Spleen (tissue), 11 donors: ENCODE results near the gene BCO2. TPM values are rescaled to one million over a fixed set of nuclear protein-coding genes. Genes with fewer than 3 reads are reported as not detected.

ENCODE experiments used
- DNase-seq: peaks from one replicate; pipeline ENCODE4 v3.0.0-alpha.2; 2020
- H3K27ac ChIP-seq, 8 donors: fragments of 200-600 bp; sonication (generic) in 7 of 8; 1 replicate in 4 of 8; 2 replicates in 4 of 8; pipeline versions ENCODE4 v1.5.0 to v1.8.0; 2016 to 2021; ENCODE audit warnings: inconsistent platforms in 4 of 8, mild to moderate bottlenecking in 4 of 8, moderate library complexity in 1 of 8
- H3K27me3 ChIP-seq, 7 donors: fragments of 200-600 bp; sonication (generic) in 6 of 7; replicated peaks in 1 of 7; 1 replicate in 4 of 7; 2 replicates in 3 of 7; pipeline versions ENCODE4 v1.5.0 to v1.8.0; 2016 to 2021; ENCODE audit warnings: inconsistent platforms in 3 of 7, mild to moderate bottlenecking in 1 of 7
- H3K36me3 ChIP-seq, 6 donors: fragments of 200-600 bp; sonication (generic) in 5 of 6; 1 replicate in 4 of 6; 2 replicates in 2 of 6; pipeline versions ENCODE4 v1.5.0 to v1.8.0; 2016 to 2021; ENCODE audit warnings: inconsistent platforms in 2 of 6
- H3K4me1 ChIP-seq, 6 donors: fragments of 200-600 bp; sonication (generic) in 5 of 6; 1 replicate in 3 of 6; 2 replicates in 3 of 6; pipeline versions ENCODE4 v1.5.0 to v1.8.0; 2016 to 2021; ENCODE audit warnings: inconsistent platforms in 3 of 6
- H3K4me3 ChIP-seq, 8 donors: fragments of 200-600 bp; sonication (generic) in 7 of 8; 1 replicate in 4 of 8; 2 replicates in 4 of 8; pipeline versions ENCODE4 v1.5.0 to v1.8.0; 2016 to 2021; ENCODE audit warnings: inconsistent platforms in 4 of 8, mild to moderate bottlenecking in 4 of 8, moderate library complexity in 2 of 8
- H3K9me3 ChIP-seq, 8 donors: fragments of 200-600 bp; sonication (generic) in 7 of 8; 1 replicate in 4 of 8; 2 replicates in 4 of 8; pipeline versions ENCODE4 v1.5.0 to v1.8.0; 2016 to 2021; ENCODE audit warnings: inconsistent platforms in 4 of 8
- POLR2A ChIP-seq, 3 donors: fragments of 450-650 bp; IDR thresholded peaks; one replicate each; pipeline ENCODE4 v1.5.1; 2017; ENCODE audit warnings: antibody characterized with exemption in 3 of 3, mild to moderate bottlenecking in 1 of 3
- POLR2AphosphoS5 ChIP-seq, 3 donors: sonication (generic); formaldehyde crosslinking; IDR thresholded peaks; one replicate each; pipeline ENCODE4 v1.5.1; 2017; ENCODE audit warnings: antibody characterized with exemption in 3 of 3
- WGBS, 5 donors: extraction: QIAGEN DNeasy Blood & Tissue Kit in 3 of 5; methylation state at CpG; one replicate each; pipeline versions ENCODE4 v1.1.5 to v1.1.7; 2013 to 2018; 5-methylcytosine and 5-hydroxymethylcytosine counted together
- intact Hi-C: fragments of 100-400 bp; cut with DNase I; formaldehyde crosslinking; loops from one replicate; pipeline ENCODE4 v1.15.0; 2023; ENCODE audit warnings: low total_unique reads
- polyA plus RNA-seq, 3 donors: library from polyadenylated mRNA; stranded (reverse); fragments of 200-250 nt; gene quantifications; one replicate each; pipeline ENCODE4 v1.2.1, GENCODE V29; 2013
- total RNA-seq, 7 donors: library from RNA; depleted of rRNA in 3 of 7; stranded (reverse); fragments of >200 nt in 3 of 7; fragmentation: NEBNext Ultra II Directional in 4 of 7; extraction: Animal tissue kit (Norgen Biotek cat#: 25700) in 4 of 7; gene quantifications; one replicate each; pipeline versions ENCODE4 v1.1.0 to v1.2.1, GENCODE V29; 2016 to 2021
- TF ChIP-seq, protein P1 (sequence below), 11 experiments: fragments of 200-600 bp in 7 of 11; fragments of 450-650 bp in 4 of 11; sonication (generic) in 4 of 11; IDR thresholded peaks in 8 of 11; conservative IDR thresholded peaks in 3 of 11; 1 replicate in 7 of 11; 2 replicates in 4 of 11; pipeline versions ENCODE4 v1.4.0 to v1.8.0; 2016 to 2021; ENCODE audit warnings: antibody characterized with exemption in 11 of 11, inconsistent platforms in 4 of 11, mild to moderate bottlenecking in 1 of 11
- donor health status: healthy with polysubstance abuse.
- donor health status: DM: no; HTN: no; CAD: no; lungs with moderate emphysema.
- donor health status: DM: no; HTN: no; CAD: no.
- donor health status: Bipolar disorder and iron deficiency.
- donor health status: healthy.
- donor health status: DM: no; HTN: no; CAD: no.
- donor health status: DM: yes; HTN: yes; CAD: no.

Gene BCO2
- total and polyA plus RNA-seq, 10 donors, result 1.6 to 7.8 (median 3.8) TPM

DNA sequence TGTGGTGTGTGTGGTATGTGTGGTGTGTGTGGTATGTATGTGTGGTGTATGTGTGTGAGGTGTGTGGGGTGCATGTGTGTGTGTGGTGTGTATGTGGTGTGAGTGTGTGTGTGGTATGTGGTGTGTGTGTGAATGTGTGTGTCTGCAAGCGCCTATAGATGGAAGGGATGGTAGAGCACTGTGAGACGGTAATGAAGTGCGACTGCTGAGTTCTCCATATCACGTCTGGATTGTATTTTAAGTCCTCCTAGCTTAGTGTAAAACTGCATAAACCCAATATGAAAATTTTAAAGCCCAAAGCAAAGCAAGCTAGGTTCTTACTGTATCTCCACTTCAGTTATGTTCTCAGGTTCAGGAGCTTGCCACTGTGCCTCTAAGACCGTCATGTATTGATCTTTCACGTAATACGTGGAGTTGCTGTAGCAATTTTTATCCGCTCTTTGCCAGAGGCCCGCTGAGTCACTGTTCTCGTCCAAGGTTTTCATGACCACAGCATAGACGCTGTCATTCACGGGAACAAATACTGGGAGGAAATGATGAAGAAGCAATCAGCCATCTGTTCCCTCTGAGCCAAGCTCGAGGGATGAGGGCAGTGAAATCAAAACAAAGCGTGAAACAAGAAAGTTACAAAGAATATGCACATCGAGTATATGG is 79.9 kb downstream of the BCO2 start:
- no peak for DNase-seq
- TF ChIP-seq POLR2A (IDR thresholded peaks at IDR 0.05) (no peak), POLR2AphosphoS5 (IDR thresholded peaks at IDR 0.05) (no peak)
- TF ChIP-seq, protein P1, sequence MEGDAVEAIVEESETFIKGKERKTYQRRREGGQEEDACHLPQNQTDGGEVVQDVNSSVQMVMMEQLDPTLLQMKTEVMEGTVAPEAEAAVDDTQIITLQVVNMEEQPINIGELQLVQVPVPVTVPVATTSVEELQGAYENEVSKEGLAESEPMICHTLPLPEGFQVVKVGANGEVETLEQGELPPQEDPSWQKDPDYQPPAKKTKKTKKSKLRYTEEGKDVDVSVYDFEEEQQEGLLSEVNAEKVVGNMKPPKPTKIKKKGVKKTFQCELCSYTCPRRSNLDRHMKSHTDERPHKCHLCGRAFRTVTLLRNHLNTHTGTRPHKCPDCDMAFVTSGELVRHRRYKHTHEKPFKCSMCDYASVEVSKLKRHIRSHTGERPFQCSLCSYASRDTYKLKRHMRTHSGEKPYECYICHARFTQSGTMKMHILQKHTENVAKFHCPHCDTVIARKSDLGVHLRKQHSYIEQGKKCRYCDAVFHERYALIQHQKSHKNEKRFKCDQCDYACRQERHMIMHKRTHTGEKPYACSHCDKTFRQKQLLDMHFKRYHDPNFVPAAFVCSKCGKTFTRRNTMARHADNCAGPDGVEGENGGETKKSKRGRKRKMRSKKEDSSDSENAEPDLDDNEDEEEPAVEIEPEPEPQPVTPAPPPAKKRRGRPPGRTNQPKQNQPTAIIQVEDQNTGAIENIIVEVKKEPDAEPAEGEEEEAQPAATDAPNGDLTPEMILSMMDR (IDR thresholded peaks at IDR 0.05 in 8 of 11, conservative IDR thresholded peaks at IDR 0.05 in 3 of 11), result no peak
- no peaks in the 10 kb centered on the region for H3K36me3 ChIP-seq
- intact Hi-C loops, result no loop called here
- no peaks in the 10 kb centered on the region for H3K4me1 ChIP-seq
- no peaks in the 10 kb centered on the region for H3K27me3 ChIP-seq
- 39 to 46% (median 44%) methylated on average over 15 of the region's 15 CpGs for WGBS, 5 donors
- H3K4me3 ChIP-seq, result no peak overlapping the region
- H3K9me3 ChIP-seq, result no peaks in the 10 kb centered on the region
- no peak overlapping the region for H3K27ac ChIP-seq

DNA sequence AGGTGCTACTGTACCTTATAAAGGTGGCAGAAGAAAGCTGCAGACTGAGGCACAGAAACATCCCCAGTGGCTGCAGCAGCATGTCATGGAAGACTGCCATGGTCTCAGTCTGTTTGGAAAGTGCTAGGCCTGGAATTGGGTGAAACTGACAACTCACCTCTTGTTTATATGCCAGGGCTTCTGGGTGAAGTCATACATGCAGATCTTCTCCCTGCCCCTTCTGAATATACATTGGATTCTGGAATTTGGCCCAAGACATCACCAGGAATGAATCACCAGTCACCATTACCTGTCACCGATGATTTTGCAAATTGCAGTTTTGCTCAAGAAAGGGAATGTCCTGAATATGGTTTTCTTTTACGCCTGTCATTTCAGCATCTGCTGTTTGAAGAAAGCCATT is 85.2 kb downstream of the BCO2 start, which contains the start of gene PLET1:
PLET1 (minus strand) TSS at position 371 of the 400 bp plus-strand sequence; CDS start at position 100, 271 bp downstream.
- 96 to 99% (median 97%) methylated on average over 2 of the region's 2 CpGs for WGBS, 5 donors
- Histone ChIP-seq H3K36me3 (peaks cover 0 to 4% (median 0%) of the 10 kb centered on the region in 6 donors), H3K9me3 (no peaks in the 10 kb centered on the region), H3K4me1 (no peaks in the 10 kb centered on the region), H3K27ac (no peak within 1 kb of the TSS), H3K27me3 (no peaks in the 10 kb centered on the region), H3K4me3 (no peak within 1 kb of the TSS)
- TF ChIP-seq POLR2AphosphoS5 (IDR thresholded peaks at IDR 0.05) (no peak), POLR2A (IDR thresholded peaks at IDR 0.05) (no peak)
- TF ChIP-seq, protein P1 (IDR thresholded peaks at IDR 0.05 in 8 of 11, conservative IDR thresholded peaks at IDR 0.05 in 3 of 11), result no peak
- DNase-seq, result no peak
- intact Hi-C loops, result no loop called here

DNA sequence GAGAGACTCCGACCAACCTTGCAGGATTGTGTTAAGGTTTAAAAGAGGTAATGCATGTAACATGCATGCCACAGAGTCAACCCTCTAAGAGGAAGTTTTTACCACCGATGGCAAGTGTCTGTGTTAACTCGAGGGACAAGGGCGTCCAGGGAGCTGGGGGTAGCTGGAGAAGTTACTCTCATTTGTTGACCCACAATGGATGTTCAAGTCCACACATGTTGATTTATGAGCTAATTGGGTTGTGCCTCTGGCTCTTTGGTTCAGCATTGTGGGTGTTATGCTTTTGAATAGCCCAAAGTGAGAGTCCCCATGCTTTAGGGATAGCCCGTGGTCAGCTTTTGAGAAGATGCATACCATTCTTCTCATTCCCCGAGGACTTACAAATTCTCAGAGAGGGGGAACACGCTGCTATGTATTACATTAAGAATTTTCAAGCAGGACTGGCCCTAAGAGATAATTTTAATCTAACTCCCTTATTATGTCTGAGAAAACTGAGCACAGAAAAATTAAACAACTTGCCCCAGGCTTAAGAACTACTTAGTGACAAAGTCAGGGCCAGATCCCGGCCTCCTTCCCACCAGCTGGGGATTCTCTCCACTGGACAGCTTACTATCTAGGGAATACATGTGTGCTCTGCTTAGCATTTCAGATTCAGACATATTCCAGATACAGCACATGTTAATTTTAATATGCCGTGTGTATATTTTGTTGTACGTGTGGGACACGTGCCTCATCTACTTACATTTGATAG is 90.5 kb downstream of the BCO2 start:
- peaks cover 0 to under 1% (median 0%) of the 10 kb centered on the region in 6 donors for H3K36me3 ChIP-seq

More for the DNA sequence above, 90.5 kb downstream of the BCO2 start:
- Histone ChIP-seq H3K27ac (no peak overlapping the region), H3K4me1 (peaks cover 0 to under 1% (median 0%) of the 10 kb centered on the region in 6 donors), H3K27me3 (no peaks in the 10 kb centered on the region), H3K4me3 (no peak overlapping the region), H3K9me3 (no peaks in the 10 kb centered on the region)
- intact Hi-C loops, result no loop called here
- TF ChIP-seq POLR2A (IDR thresholded peaks at IDR 0.05), result no peak
- no peak for TF ChIP-seq POLR2AphosphoS5 (IDR thresholded peaks at IDR 0.05)
- TF ChIP-seq, protein P1 (IDR thresholded peaks at IDR 0.05 in 8 of 11, conservative IDR thresholded peaks at IDR 0.05 in 3 of 11), result no peak
- no peak for DNase-seq
- WGBS, 5 donors, result 60 to 92% (median 72%) methylated on average over 11 of the region's 11 CpGs
